Kidney capillary endothelial cell (primary cell): ENCODE measurements around the gene BBX.

Experiments
- DNase-seq: peaks from one replicate; pipeline ENCODE4 v3.0.0-alpha.2; 2018; ENCODE audit warnings: low spot score

Gene BBX

GRCh38 chr3:107657971-107658370 is 135.2 kb downstream of the BBX start:
- DNase-seq = no peak

DNA sequence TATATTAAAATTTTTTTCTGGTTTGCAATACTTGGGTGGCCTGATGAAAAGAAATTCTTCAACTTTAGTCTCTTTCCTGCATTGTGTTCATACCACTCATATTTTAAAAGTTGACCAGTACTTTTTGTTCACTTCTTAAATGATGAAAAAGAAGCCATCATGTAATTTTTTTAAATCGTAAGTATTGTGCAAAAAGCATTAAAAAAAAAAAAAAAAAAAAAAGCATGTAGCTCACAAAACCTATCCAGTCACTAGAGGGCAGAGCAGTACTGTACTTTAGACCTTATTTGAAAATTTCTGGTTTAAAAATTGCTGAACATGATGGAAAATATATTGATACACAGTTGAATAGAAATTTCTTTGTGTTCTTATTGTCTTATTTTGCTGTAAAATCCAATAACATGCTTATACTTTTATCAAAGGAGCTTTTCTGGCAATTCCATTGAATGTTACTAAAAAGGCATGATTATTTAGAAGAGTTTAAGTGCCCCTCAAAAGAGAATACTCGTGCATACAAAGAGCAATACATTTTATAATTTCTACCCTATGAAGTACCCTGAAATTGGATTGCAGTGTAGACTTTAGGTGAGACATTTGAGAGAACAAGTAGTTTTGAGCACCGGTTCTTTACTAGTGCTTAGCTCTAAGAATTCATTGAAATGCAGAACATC is 137.7 kb downstream of the BBX start:
- peak; percentile 28 for DNase-seq

DNA sequence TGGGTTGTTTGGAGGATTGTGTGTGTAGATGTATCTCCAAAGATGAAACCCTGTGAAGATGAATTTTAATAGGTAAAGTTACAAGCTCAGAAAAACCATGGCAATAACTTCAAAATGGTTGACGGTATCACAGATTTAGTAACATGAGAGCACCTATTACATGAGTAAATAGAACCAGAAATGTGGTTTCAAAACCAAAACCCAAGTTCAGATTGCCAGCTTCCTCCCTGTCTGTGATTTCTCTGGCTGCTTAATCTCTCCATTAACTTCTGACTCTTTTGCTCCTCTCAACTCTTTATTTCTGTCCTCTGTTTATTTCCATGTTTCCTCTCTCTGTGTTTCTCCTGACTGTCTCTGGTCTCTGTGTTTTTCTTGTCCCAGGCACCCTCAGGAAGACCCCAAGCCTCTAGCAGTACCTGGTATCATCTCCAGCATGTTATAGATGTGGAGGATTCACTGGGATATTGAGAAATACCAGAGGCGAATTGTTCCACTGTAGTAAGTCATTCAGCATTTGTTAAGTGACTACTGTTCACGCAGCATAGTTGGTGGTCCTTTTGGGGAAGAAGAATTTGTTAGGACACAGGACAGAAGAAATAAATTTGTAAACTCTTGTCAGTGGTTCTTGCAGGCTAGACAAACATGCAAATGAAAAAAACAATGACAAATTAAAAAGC is 138.8 kb downstream of the BBX start:
- DNase-seq = no peak

DNA sequence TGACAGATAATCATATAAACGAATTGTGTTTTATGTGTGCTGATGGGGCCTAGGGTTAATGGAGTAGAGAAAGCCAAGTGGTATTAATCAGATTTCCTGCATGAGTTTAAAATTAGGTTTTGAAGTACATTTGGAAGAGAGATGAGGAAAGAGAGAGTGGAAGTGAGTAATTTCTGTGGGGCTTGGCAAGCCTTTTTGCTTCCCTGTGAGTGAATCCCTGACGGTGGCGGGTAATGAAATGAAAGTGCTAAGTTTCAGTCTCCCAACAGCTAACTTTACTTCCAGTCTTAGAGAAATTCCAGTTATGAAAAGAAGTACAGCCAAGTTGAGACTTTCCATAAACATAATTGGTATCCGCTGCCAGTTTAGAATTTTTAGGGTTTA is 139.4 kb downstream of the BBX start:
- peak; percentile 51 for DNase-seq

DNA sequence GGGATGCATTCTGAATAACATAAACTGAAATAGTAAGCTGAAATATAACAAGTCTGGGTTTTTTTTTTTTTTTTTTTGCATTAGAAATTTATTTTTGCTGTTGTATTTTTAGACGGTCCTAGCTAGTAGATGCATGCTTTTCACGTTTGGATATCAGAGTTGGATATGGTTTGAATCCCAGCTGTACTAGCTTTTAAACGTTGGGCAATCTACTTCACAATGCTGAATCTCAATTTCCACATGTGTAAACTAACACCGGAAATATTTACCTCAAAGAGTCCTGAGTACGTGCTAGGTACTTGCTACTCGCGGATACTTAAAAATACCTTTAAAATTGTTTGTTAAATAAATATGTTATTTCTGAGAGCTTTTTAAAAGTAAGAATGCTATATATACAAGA is 139.8 kb downstream of the BBX start:
- no peak for DNase-seq

DNA sequence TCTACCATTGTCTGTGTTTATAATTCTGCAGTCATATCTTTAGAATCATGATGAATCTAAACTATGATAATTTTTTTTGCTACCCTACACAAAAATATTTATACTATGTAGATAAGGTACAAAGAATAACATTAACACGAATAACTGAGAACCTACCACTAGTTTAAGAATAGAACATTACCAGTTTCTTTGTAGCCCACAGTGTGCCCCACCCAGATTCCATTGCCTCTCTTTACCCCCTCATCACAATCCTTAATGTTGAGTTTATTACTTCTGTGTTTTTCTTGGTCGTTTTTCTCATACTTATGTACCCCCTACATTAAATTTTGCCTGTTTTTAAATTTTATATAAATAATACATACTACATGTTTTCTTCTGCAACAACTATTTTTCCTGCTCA is 140.5 kb downstream of the BBX start:
- DNase-seq = no peak

DNA sequence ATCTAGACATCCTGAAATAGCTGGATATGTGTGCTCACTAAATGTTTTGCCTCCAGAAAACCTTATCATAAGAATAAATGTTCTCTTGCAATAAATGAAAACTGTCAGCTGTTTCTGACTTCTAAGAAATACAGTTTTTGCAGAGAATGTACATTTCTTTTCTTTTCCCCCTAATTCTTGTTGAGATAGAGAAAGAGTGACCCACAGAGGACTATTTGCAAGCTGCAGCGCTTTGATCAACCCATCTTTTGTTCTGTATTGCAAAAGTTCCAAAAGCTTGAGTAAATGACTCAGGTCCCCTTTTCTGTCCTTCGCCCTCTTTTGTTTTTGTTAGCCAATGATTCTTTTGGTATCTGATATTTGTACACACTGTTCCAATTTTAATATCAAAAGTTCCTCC is 141.9 kb downstream of the BBX start:
- no peak for DNase-seq

DNA sequence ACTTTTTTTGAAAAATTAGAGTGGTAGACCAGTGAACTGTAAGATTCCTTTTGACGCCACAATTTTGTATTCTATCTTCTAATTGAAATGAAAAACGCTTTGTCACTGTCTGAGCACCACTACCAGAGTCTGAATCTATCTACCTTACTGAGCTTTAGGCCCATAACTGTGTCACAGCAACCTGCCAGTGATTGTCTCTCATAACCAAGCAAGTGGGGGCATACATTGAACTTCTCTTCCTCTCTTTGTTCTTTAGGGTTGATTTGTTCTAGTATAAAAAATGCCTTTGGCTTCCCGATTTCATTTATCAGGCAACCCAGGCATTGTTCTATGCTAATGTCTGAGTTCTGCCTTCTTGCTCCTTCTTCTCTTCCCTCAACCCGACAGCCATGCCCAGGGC is 142.6 kb downstream of the BBX start:
- DNase-seq = no peak

GRCh38 chr3:107666853-107667252 is 144.1 kb downstream of the BBX start:
- no peak for DNase-seq

DNA sequence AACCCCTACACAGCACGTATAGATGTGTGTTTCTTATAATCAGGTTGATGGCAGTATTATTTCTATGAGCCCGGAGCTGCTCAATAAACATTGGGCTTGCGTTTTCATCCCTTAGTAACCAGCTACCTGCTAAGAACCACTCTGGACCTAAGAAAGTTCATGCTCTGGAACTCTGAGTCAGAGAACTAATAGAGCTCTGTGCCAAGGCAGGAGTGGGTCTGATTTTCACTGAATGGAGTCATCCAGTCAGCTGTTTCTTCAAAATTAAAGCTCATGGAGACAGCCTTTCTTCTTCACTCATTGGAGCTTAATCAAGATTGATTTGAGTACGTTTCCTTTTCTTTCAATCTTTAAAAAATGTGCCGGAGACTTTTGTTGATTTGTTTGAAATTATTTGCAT is 145.7 kb downstream of the BBX start:
- no peak for DNase-seq

- DNase-seq = no peak
These were observed 146.2 kb downstream of the BBX start for GRCh38 chr3:107668963-107669362.

DNA sequence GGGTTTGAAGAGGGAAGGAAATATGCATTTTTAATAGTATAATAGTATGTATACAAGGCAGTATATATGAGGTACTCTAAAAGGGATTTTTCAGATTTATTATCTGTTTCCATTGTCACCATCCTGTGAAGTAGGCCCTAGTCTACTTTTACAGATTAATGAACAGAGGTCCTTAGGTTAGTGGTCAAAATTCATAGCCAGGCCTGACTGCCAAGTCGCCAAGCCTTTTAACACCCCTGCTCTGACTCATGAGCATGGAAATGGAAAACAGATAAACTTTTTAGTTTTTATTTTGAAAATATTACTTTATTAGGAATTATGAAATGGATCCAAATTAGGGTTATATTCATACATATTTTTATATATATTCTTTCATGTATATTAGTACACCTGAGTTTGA is 146.9 kb downstream of the BBX start:
- no peak for DNase-seq

DNA sequence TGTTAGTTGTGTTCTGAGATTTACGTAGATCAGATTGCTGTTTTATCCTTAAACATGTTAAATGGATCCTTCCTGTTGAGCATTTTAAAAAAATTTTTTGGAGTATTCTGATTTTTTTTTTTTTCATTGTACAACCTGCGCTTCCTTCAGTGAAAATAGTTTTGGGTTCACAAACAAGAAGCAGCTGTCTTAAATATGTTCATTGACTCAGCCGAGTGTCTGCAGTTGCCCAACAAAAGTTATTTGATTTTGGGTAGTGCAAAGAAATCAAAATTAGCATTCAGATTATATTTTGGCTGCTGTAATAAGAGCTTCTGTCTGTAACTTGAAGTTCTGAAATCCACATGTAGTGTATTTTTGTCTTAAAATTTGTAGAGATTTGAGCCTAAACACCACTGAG is 148.2 kb downstream of the BBX start:
- DNase-seq = no peak

GRCh38 chr3:107674371-107674770 is 151.6 kb downstream of the BBX start:
- no peak for DNase-seq

DNA sequence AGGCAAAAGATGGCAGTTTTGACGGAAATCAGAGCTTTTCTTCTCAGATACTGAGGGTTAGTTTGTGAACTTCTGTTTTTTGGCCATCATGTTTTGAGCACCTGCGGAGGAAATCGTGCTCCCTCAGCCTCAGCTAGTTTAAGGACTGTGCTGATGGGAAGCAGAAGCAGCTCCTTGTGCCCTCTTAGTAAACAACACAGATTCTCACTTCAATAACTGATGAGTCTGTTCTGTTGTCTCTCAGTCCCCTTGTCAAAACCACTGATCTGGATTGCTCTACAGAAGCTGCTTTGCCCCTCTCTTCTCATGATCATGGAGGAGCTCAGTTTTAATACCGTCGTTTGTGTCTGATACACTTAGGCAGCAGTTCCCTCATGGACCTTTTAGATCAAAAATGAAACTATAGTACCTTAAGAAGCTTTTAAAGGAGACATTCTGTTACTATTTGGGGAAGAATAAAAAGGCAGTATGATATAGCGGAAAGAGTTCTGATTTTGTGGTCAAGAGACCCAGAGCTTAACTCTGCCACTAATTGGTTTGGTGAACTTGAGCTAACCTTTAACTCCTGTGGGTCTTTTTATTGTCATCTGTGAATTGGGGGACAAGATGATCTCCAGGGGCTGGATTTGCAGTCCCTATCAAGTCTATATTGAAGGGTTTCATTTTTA is 152.6 kb downstream of the BBX start:
- no peak for DNase-seq

DNA sequence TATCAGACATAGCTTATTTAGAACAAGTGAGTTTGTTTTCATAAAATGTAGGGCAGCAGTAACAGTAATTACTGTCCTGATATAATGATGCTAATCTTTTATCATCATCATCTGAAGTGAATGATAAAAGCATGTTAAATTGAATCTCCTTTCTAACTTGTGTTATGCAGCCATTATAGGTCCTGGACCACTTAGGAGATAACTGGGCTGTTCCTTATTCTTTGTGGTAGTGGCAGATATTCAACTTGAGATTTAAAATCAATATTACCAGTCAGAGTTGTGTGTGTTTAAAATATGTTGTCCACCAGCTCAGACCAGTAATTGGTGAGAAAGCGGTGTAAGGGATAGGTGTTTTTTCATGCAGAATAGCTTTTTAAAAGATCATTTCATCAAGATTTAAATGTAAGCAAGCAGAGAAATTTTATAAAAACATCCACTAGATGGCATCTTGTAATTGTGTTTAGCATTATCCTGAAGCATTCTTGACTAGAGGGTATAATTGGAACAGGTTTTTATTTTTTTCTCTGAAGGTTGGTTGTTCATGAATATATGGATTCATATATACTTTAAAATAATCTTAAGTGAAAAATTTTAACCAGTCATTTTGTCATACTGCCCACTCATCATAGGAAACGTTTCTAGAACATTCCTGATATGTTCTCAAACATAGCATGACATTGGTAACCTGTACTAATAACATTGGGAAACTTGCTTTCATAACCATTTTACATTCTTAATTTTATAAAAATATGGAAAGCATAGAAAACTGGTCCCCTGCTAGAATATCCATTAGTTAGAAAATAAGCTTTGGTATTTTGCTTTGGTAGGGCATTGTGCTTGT is 153.9 kb downstream of the BBX start:
- DNase-seq = peak; percentile 47

DNA sequence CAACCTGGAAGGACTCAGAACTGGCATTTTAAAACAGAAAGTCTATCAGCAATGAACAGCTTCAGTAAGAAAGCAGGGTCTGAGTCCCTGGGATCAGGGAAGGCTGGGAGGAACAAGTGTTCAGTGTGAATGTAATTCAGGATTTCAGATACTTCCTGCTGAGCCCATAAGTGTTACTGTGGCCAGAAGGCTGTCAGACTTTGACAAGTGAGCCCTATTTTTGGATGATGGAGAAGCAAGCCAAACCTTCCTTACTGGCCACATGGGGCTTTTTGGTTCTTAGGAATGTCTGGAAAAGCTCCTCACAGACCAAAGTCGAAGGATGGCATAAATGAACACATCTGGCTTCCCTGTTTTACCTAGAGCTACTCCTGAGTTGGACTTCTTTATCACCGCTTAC is 157.2 kb downstream of the BBX start:
- DNase-seq = no peak

- no peak for DNase-seq
These were observed 157.9 kb downstream of the BBX start for GRCh38 chr3:107680698-107681097.

DNA sequence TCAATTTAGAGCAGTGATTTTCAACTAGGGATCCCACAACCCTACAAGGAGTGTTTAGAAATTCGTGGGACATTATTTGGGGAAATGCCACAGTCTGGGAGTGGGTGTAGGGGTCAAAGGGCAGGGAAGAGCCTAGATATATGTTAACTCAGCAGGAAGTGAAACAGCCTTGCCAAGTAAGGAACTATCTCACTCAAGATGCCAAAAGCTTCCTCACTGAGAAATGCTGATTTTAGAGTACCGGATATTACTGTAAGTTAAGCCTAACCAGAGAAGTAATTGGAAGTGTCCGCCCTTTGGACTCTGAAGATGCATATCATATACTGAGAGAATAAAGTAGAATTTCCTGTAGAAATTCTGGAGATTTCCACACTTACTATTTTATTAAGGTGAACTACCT is 158.6 kb downstream of the BBX start:
- DNase-seq = no peak

GRCh38 chr3:107682580-107682979 is 159.8 kb downstream of the BBX start:
- DNase-seq = no peak

GRCh38 chr3:107683447-107683846 is 160.7 kb downstream of the BBX start:
- no peak for DNase-seq

DNA sequence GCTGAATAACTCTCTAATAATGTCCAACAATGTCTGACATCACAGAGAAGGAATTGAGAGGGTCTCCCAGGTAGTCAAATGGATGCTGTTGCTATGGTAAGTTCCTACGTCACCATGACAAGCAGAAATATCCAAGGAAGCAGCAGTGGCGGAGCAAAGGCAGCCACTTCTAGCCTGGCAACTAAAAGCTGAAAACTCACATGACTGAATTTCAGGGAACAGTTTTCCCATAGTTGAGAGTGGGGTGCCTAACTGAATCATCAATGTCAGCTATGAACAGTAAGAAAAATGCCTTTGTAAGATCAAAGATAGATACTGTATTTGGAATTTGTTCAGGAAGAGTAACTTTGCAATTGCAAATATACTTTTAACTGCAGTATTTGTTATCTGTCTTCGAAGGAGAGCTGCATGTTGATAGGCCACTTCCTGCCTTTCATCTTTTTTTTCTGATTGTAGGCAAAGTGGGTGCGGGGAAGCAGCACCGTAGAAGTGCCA is 161.7 kb downstream of the BBX start:
- DNase-seq = no peak

GRCh38 chr3:107685383-107685782 is 162.6 kb downstream of the BBX start:
- DNase-seq = no peak
